ENCODE measurements around the gene COLGALT1. TPM values are rescaled to one million over a fixed set of nuclear protein-coding genes. Genes with fewer than 3 reads are reported as not detected.

COLGALT1 gene
- total and polyA plus RNA-seq, 2 of the 8 experiments (the other 6 are each of a cell fraction or from before 2014, with no cell fraction given): 44.7 to 58.1 TPM

DNA sequence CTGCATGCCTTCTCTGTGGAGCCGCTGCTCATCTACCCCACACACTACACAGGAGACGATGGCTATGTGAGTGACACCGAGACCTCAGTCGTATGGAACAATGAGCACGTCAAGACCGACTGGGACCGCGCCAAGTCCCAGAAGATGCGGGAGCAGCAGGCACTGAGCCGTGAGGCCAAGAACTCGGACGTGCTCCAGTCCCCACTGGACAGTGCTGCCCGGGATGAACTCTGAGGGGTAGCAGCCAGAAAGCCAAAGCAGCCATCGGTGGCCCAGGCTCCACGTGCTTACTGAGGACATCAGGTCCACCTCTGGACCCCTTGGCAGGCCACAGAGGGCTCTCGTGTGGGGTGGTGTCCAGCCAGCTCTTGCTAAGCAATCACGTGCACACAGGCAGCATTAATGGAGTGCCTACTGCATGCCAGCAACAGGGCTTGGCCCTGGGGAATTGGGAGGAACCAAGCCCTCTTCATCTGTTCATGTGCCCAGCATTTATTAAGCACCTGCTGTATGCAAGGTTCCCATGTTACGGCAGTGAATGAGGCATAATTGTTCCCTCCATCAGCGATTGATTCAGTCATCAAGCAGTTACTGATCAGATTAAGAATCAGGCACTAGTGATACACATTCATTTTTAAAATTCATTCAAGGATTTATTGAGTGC is 25.9 kb downstream of the COLGALT1 start (continued):
- TF ChIP-seq CBX8 (IDR thresholded peaks at IDR 0.05; ENCODE audit: borderline replicate concordance, low read depth, low read length) (no peak), YY1 (IDR thresholded peaks at IDR 0.05; ENCODE audit: low read depth, low read length) (no peak), POU5F1 (IDR thresholded peaks at IDR 0.05; ENCODE audit: low read depth, low read length) (no peak), HDAC2 (IDR thresholded peaks at IDR 0.05; ENCODE audit: borderline replicate concordance in 1 of 2, low read depth in 2 of 2, low read length in 2 of 2) (no peak), CHD2 (IDR thresholded peaks at IDR 0.05; ENCODE audit: low read length) (no peak), EP300 (IDR thresholded peaks at IDR 0.05; ENCODE audit: borderline replicate concordance in 1 of 2, low read depth in 2 of 2, low read length in 2 of 2) (no peak)
- TF ChIP-seq, protein P1, sequence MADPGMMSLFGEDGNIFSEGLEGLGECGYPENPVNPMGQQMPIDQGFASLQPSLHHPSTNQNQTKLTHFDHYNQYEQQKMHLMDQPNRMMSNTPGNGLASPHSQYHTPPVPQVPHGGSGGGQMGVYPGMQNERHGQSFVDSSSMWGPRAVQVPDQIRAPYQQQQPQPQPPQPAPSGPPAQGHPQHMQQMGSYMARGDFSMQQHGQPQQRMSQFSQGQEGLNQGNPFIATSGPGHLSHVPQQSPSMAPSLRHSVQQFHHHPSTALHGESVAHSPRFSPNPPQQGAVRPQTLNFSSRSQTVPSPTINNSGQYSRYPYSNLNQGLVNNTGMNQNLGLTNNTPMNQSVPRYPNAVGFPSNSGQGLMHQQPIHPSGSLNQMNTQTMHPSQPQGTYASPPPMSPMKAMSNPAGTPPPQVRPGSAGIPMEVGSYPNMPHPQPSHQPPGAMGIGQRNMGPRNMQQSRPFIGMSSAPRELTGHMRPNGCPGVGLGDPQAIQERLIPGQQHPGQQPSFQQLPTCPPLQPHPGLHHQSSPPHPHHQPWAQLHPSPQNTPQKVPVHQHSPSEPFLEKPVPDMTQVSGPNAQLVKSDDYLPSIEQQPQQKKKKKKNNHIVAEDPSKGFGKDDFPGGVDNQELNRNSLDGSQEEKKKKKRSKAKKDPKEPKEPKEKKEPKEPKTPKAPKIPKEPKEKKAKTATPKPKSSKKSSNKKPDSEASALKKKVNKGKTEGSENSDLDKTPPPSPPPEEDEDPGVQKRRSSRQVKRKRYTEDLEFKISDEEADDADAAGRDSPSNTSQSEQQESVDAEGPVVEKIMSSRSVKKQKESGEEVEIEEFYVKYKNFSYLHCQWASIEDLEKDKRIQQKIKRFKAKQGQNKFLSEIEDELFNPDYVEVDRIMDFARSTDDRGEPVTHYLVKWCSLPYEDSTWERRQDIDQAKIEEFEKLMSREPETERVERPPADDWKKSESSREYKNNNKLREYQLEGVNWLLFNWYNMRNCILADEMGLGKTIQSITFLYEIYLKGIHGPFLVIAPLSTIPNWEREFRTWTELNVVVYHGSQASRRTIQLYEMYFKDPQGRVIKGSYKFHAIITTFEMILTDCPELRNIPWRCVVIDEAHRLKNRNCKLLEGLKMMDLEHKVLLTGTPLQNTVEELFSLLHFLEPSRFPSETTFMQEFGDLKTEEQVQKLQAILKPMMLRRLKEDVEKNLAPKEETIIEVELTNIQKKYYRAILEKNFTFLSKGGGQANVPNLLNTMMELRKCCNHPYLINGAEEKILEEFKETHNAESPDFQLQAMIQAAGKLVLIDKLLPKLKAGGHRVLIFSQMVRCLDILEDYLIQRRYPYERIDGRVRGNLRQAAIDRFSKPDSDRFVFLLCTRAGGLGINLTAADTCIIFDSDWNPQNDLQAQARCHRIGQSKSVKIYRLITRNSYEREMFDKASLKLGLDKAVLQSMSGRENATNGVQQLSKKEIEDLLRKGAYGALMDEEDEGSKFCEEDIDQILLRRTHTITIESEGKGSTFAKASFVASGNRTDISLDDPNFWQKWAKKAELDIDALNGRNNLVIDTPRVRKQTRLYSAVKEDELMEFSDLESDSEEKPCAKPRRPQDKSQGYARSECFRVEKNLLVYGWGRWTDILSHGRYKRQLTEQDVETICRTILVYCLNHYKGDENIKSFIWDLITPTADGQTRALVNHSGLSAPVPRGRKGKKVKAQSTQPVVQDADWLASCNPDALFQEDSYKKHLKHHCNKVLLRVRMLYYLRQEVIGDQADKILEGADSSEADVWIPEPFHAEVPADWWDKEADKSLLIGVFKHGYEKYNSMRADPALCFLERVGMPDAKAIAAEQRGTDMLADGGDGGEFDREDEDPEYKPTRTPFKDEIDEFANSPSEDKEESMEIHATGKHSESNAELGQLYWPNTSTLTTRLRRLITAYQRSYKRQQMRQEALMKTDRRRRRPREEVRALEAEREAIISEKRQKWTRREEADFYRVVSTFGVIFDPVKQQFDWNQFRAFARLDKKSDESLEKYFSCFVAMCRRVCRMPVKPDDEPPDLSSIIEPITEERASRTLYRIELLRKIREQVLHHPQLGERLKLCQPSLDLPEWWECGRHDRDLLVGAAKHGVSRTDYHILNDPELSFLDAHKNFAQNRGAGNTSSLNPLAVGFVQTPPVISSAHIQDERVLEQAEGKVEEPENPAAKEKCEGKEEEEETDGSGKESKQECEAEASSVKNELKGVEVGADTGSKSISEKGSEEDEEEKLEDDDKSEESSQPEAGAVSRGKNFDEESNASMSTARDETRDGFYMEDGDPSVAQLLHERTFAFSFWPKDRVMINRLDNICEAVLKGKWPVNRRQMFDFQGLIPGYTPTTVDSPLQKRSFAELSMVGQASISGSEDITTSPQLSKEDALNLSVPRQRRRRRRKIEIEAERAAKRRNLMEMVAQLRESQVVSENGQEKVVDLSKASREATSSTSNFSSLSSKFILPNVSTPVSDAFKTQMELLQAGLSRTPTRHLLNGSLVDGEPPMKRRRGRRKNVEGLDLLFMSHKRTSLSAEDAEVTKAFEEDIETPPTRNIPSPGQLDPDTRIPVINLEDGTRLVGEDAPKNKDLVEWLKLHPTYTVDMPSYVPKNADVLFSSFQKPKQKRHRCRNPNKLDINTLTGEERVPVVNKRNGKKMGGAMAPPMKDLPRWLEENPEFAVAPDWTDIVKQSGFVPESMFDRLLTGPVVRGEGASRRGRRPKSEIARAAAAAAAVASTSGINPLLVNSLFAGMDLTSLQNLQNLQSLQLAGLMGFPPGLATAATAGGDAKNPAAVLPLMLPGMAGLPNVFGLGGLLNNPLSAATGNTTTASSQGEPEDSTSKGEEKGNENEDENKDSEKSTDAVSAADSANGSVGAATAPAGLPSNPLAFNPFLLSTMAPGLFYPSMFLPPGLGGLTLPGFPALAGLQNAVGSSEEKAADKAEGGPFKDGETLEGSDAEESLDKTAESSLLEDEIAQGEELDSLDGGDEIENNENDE (IDR thresholded peaks at IDR 0.05; ENCODE audit: insufficient replicate concordance, low read length): no peak
- TF ChIP-seq, protein P2, sequence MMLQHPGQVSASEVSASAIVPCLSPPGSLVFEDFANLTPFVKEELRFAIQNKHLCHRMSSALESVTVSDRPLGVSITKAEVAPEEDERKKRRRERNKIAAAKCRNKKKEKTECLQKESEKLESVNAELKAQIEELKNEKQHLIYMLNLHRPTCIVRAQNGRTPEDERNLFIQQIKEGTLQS (IDR thresholded peaks at IDR 0.05; ENCODE audit: insufficient read depth, low read depth, low read length): no peak
